ENCODE results near the gene RDH13. TPM values are rescaled to one million over a fixed set of nuclear protein-coding genes. Genes with fewer than 3 reads are reported as not detected.

Gene RDH13
- total RNA-seq, 1 experiment from 2014 or later = 39.5 TPM

DNA sequence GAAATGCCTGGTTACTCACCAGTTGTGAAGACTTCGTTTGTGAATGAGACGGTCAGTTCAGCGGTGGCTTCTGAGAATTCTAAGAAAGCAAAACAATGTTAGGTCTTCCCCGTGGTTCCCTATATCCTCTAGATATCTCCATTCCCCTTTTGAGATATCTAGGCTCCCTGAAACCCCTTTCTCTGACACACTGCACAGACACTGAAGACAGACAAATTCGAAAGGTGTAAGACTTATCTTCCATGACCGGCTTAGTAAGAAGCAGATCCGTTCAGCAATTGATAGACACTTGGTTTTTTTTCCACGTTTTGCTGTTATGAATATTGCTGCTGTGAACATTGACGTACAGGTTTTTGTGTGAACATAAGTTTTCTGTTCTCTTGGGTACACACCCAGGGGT, 44.3 kb downstream of the RDH13 start:
- Mint-ChIP-seq H3K27ac (no peak overlapping the region; the same call in 1 of the 2 replicates), H3K27me3 (ENCODE audit: low read depth) (peaks cover 3% of the 10 kb centered on the region; the same call in 1 of the 2 replicates), H3K4me3 (no peak overlapping the region), H3K36me3 (peaks cover 35% of the 10 kb centered on the region), H3K4me1 (peaks cover 15% of the 10 kb centered on the region), H3K9me3 (peaks cover 13% of the 10 kb centered on the region)
- no peak for TF ChIP-seq PREB (CRISPR knock-in tag; IDR thresholded peaks at IDR 0.05; ENCODE audit: borderline replicate concordance)
- TF ChIP-seq, protein P1, sequence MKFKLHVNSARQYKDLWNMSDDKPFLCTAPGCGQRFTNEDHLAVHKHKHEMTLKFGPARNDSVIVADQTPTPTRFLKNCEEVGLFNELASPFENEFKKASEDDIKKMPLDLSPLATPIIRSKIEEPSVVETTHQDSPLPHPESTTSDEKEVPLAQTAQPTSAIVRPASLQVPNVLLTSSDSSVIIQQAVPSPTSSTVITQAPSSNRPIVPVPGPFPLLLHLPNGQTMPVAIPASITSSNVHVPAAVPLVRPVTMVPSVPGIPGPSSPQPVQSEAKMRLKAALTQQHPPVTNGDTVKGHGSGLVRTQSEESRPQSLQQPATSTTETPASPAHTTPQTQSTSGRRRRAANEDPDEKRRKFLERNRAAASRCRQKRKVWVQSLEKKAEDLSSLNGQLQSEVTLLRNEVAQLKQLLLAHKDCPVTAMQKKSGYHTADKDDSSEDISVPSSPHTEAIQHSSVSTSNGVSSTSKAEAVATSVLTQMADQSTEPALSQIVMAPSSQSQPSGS (CRISPR knock-in tag; IDR thresholded peaks at IDR 0.05; ENCODE audit: borderline replicate concordance, low read depth) = no peak
- DNase-seq (ENCODE audit: low spot score) (no peak), ATAC-seq (no peak)
- CTCF ChIA-PET = no interaction called here
- POLR2A ChIA-PET = no interaction called here

GRCh38 chr19:55018216-55018615, 44.7 kb downstream of the RDH13 start:
- H3K27me3 Mint-ChIP-seq (ENCODE audit: low read depth) = peaks cover 3% of the 10 kb centered on the region; the same call in 1 of the 2 replicates

More at GRCh38 chr19:55018216-55018615, 44.7 kb downstream of the RDH13 start:
- ChIA-PET CTCF (no interaction called here), POLR2A (no interaction called here)
- TF ChIP-seq ZNF512 (CRISPR knock-in tag; IDR thresholded peaks at IDR 0.05; ENCODE audit: borderline replicate concordance) = no peak
- TF ChIP-seq HMGA2 (CRISPR knock-in tag; IDR thresholded peaks at IDR 0.05) = no peak
- TF ChIP-seq, protein P2, sequence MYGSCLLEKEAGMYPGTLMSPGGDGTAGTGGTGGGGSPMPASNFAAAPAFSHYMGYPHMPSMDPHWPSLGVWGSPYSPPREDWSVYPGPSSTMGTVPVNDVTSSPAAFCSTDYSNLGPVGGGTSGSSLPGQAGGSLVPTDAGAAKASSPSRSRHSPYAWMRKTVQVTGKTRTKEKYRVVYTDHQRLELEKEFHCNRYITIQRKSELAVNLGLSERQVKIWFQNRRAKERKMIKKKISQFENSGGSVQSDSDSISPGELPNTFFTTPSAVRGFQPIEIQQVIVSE (CRISPR knock-in tag; IDR thresholded peaks at IDR 0.05; ENCODE audit: borderline replicate concordance) = no peak
- TF ChIP-seq ZNF121 (CRISPR knock-in tag; IDR thresholded peaks at IDR 0.05) = no peak
- TF ChIP-seq, protein P3, sequence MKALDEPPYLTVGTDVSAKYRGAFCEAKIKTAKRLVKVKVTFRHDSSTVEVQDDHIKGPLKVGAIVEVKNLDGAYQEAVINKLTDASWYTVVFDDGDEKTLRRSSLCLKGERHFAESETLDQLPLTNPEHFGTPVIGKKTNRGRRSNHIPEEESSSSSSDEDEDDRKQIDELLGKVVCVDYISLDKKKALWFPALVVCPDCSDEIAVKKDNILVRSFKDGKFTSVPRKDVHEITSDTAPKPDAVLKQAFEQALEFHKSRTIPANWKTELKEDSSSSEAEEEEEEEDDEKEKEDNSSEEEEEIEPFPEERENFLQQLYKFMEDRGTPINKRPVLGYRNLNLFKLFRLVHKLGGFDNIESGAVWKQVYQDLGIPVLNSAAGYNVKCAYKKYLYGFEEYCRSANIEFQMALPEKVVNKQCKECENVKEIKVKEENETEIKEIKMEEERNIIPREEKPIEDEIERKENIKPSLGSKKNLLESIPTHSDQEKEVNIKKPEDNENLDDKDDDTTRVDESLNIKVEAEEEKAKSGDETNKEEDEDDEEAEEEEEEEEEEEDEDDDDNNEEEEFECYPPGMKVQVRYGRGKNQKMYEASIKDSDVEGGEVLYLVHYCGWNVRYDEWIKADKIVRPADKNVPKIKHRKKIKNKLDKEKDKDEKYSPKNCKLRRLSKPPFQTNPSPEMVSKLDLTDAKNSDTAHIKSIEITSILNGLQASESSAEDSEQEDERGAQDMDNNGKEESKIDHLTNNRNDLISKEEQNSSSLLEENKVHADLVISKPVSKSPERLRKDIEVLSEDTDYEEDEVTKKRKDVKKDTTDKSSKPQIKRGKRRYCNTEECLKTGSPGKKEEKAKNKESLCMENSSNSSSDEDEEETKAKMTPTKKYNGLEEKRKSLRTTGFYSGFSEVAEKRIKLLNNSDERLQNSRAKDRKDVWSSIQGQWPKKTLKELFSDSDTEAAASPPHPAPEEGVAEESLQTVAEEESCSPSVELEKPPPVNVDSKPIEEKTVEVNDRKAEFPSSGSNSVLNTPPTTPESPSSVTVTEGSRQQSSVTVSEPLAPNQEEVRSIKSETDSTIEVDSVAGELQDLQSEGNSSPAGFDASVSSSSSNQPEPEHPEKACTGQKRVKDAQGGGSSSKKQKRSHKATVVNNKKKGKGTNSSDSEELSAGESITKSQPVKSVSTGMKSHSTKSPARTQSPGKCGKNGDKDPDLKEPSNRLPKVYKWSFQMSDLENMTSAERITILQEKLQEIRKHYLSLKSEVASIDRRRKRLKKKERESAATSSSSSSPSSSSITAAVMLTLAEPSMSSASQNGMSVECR (CRISPR knock-in tag; IDR thresholded peaks at IDR 0.05; ENCODE audit: borderline replicate concordance) = no peak
- TF ChIP-seq, protein P4, sequence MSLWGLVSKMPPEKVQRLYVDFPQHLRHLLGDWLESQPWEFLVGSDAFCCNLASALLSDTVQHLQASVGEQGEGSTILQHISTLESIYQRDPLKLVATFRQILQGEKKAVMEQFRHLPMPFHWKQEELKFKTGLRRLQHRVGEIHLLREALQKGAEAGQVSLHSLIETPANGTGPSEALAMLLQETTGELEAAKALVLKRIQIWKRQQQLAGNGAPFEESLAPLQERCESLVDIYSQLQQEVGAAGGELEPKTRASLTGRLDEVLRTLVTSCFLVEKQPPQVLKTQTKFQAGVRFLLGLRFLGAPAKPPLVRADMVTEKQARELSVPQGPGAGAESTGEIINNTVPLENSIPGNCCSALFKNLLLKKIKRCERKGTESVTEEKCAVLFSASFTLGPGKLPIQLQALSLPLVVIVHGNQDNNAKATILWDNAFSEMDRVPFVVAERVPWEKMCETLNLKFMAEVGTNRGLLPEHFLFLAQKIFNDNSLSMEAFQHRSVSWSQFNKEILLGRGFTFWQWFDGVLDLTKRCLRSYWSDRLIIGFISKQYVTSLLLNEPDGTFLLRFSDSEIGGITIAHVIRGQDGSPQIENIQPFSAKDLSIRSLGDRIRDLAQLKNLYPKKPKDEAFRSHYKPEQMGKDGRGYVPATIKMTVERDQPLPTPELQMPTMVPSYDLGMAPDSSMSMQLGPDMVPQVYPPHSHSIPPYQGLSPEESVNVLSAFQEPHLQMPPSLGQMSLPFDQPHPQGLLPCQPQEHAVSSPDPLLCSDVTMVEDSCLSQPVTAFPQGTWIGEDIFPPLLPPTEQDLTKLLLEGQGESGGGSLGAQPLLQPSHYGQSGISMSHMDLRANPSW (CRISPR knock-in tag; conservative IDR thresholded peaks at IDR 0.05; ENCODE audit: low read depth) = no peak
- TF ChIP-seq ETV6 (CRISPR knock-in tag; IDR thresholded peaks at IDR 0.05) = no peak
- no peak for TF ChIP-seq ELF4 (CRISPR knock-in tag; IDR thresholded peaks at IDR 0.05; ENCODE audit: low read depth)
- no peak for TF ChIP-seq ZNF232 (CRISPR knock-in tag; IDR thresholded peaks at IDR 0.05)
- TF ChIP-seq ZNF396 (CRISPR knock-in tag; IDR thresholded peaks at IDR 0.05; ENCODE audit: borderline replicate concordance) = no peak
- peaks cover 10% of the 10 kb centered on the region for H3K9me3 Mint-ChIP-seq
- H3K27ac Mint-ChIP-seq = no peak overlapping the region
- H3K36me3 Mint-ChIP-seq = peaks cover 32% of the 10 kb centered on the region
- DNase-seq (ENCODE audit: low spot score) = no peak
- H3K4me3 Mint-ChIP-seq = no peak overlapping the region
- no peak for ATAC-seq
- H3K4me1 Mint-ChIP-seq = peaks cover 19% of the 10 kb centered on the region
